ENCODE data around the gene WFS1.

The WFS1 gene

DNA sequence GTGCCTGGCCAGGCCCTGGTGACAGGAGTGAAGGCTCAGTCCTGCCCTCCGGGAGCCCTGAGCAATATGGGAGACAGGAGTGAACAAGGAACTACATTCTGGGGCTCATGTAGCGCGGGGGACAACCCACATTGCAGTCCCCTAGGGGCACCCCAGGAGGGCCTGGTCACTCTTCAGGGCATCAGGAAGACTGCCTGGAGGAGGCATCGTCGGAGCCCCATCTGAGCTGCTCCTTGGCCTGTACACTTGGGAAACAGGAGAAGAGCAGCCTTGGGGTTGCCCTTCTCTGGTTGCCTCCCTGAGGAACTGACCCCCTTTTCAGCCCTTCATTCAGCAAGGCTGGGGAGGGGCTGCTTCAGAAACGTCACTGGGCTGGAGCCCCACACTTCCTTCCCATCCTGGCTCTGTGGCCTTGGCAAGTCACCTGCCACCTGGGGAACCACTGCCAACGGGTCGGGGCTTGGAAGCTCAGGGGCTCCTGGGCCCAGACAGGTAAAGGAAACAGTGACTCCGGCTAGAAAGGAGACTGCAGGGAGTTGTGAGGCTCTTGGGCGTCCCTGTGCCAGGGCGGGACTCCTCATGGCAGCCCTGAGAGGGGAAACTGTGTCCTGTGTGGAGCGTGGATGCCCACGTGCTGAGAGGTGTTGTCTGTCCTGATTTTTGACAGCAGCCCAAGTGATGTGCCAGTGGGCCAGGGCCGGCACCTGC is 10.1 kb downstream of the WFS1 start:
- DNase-seq (ENCODE audit: low read depth): no peak

GRCh38 chr4:6280365-6280996 is 10.8 kb downstream of the WFS1 start:
- DNase-seq (ENCODE audit: low read depth): no peak

- no peak for DNase-seq (ENCODE audit: low read depth)
Measured at GRCh38 chr4:6281436-6282313, 12.0 kb downstream of the WFS1 start.

DNA sequence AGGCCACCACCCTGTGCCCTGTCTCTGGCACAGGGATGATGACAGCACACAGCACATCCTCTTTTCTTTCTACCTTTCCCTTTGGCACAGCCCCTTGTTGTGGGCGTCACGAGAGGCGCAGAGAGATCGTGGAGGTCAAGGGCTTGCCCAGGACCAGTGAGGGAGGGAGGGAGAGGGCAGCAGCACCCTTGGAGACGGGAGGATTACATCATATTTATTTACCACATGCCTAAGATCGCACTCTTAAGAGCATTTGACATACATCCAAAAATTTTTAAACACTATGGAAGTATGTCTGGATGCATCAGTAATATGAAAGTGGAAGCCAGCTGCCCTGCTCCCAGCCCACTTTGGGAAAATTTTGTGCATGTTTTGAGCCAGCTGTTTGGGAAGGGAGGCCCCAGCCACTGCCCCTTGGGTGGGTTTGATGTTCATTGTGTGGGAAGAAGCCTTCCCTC is 12.7 kb downstream of the WFS1 start:
- peak; percentile 62 for DNase-seq (ENCODE audit: low read depth)

DNA sequence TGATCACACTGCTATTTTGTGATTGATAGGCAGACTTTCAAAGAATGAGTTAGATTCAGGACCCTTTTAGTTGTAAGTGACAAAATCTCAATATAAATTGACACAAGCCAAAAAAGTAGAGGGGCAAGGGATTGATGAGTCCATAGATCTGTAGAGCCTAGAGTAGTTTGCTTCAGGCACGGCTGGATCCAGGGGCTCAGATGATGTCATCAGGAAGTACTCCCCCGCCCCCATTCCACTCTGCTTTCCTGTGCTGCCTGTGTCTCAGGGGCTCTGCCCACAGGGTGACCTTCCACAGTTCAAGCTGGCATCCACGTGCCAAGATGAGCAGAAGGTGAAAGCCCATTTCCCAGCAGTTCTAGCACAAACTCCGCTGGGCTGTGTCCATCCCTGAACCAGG is 13.6 kb downstream of the WFS1 start:
- DNase-seq (ENCODE audit: low read depth): no peak

- no peak for DNase-seq (ENCODE audit: low read depth)
Measured at GRCh38 chr4:6287017-6287788, 17.6 kb downstream of the WFS1 start.

DNA sequence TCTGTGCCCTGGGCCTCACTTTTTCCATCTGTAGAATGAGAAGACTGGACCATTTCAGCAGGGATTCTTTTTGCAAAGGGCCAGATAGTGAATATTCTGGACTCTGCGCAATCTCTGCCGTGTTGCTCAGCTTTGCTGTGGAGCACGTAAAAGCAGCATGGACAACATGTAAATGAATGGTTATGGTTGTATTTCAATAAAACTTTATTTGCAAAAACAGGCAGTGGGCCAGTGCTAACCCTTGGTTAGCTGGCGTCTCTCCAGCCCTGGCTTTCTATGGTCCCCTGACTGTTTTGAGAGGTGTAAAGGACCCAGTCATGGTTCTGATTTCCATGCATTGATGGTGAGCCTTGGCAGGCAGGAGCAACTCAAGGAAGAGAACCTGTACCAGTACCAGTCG is 18.7 kb downstream of the WFS1 start:
- no peak for DNase-seq (ENCODE audit: low read depth)

DNA sequence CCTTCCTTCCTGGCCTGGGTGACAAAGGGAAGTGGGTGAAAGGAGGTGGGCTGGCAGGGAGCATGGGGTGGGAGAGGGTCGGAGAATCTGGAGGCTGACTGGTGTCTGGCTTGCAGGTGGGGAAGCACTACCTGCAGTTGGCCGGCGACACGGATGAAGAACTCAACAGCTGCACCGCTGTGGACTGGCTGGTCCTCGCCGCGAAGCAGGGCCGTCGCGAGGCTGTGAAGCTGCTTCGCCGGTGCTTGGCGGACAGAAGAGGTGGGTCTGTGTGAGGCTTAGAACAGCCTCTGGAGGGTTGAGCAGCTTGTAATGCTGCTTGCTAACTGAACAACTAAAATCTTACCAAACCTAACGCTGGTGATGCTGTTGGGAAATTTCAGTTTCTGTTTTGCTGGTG is 19.2 kb downstream of the WFS1 start:
- no peak for DNase-seq (ENCODE audit: low read depth)

- DNase-seq (ENCODE audit: low read depth): no peak
Measured at GRCh38 chr4:6290256-6290655, 20.6 kb downstream of the WFS1 start.

DNA sequence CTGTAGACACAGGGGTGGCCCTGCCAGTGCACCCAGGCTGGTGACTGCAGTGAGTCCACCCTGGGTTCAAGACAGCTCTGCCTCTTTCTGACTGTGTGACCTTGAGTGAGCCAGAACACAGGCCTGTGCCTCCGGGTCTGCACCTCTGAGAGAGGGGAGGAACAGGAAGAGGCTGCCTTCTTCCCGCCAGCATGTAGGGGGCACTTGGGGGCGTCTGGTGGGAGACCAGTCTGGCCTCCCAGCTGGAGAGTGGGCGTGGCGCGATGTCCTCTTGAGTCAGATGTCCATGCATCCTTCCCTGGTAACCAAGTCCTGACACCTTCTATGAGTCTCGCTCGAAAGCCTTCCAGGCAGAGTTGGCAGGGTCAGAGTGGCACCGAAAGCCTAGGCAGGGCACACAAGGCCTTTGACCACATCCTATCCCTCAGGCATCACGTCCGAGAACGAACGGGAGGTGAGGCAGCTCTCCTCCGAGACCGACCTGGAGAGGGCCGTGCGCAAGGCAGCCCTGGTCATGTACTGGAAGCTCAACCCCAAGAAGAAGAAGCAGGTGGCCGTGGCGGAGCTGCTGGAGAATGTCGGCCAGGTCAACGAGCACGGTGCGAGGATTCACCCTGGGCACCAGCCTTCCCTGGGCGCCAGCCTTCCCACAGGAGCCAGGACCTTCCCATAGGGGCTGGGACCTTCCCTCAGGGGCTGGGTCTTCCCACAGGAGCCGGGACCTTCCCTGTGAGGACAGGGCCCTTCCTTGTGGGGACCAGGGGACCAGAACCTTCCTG is 21.3 kb downstream of the WFS1 start:
- DNase-seq (ENCODE audit: low read depth): no peak

DNA sequence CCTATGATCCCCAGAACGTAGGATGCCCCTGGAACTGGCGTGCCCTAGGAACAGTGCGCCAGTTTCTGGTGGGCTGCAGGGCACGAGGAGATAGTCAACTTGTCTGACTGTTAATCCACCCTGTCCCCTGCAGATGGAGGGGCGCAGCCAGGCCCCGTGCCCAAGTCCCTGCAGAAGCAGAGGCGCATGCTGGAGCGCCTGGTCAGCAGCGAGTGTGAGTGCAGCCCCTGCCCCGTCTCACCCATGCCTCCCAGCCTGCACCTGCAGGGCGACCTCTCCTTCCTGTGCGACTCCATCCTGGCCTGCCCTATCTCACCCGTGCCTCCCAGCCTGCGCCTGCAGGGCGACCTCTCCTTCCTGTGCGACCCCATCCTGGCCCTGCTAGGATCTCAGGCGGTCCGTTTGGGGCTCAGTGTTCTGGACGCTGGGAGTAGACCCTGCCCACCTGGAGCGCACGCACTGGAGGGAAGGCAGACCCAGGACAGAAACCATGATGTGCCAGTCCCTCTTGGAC is 22.2 kb downstream of the WFS1 start:
- DNase-seq (ENCODE audit: low read depth): no peak

DNA sequence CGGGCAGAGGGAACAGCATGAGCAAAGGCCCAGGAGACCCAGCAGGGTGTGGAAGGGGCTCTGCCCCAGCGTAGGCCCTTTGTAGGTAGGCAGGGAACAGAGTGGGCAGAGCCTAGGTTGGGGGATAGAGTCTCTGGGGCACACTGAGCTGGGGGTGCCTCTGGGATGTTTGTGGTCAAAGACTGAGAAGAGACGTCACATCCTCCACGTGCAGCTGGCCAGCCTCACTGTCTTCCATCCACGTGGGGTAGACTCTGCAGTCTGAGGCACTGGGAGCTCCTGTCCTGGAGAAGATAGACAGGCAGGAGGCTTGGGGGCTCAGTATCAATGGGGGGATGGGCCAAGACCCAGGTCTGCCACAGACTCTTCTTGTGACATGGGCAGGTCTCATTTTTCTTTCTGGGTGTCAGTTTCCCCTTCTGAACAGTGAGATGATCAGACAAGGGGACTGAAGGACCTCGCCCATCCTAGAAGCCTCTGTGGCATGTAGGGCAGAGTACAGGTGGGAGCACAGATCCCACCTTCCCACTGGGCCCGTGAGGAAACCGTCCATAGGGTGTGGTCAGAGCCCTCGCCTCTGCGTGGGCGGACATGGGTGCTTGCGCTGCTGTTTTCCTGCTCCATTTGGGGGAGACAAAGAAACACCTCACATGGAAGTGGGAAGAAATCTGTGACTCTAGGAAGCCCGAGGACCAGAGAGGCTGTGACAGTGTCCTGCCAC is 22.9 kb downstream of the WFS1 start:
- no peak for DNase-seq (ENCODE audit: low read depth)

GRCh38 chr4:6293097-6293445 is 23.4 kb downstream of the WFS1 start:
- no peak for DNase-seq (ENCODE audit: low read depth)

DNA sequence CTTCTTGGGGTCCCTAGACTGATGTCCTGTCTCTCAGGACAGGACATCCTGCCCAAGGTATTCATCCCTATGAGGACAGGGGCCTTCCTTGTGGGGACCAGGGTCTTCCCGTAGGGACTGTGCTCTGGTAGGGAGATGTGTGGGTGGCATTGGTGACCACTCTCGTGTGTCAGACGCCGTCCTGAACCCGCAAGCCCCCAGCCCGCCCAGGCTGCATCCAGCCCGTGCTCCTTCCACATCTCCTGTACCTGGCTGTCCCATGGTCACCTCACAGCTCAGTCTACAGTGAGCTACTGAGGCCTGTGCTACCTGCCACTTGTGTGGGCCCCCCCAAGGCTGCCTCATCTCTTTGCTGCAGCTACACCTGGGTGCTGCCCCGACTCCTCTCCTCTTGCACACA is 24.0 kb downstream of the WFS1 start:
- DNase-seq (ENCODE audit: low read depth): no peak

- no peak for DNase-seq (ENCODE audit: low read depth)
Measured at GRCh38 chr4:6294705-6295421, 25.2 kb downstream of the WFS1 start.

GRCh38 chr4:6295495-6295894 is 25.8 kb downstream of the WFS1 start:
- no peak for DNase-seq (ENCODE audit: low read depth)

DNA sequence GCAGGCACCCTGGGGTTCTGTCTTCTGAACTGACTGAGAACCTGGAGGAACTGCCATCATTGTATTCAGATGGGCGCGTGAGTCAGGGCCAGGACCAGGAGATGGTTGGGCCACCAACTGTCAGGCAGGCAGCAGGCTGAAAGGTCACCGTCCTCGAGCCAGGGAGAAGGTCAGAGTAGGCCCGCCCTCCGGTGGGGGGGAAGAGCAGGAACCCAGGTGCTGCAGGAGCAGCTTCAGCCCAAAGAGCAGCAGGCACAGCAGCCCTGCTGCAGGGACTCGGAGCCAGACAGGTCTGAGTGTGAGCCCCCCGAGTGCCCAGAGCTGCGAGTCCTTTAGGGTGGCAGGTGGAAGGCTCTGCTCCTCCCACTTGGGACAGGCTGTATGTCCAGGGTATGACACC is 26.4 kb downstream of the WFS1 start:
- DNase-seq (ENCODE audit: low read depth): no peak

- no peak for DNase-seq (ENCODE audit: low read depth)
Measured at GRCh38 chr4:6297266-6297815, 27.7 kb downstream of the WFS1 start.

DNA sequence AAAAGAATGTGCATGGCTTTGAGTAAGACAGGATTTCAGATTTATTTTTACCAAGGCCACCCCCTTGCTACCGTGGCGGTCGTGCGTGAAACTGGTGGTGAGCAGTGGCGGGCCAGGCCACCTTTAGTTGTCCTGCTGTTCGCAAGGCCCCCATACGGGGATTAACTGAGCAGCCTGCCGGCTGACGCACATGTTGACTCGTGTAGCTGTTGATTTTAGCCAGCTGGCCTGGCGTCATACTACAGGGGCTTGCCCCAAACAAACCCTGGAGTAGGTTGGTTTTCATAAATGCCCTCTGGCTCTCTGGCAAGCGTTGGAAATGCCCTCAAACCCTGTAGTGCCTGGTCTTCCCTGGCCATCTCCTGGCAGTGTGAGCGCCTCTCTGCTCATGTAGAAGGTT is 28.4 kb downstream of the WFS1 start:
- no peak for DNase-seq (ENCODE audit: low read depth)

DNA sequence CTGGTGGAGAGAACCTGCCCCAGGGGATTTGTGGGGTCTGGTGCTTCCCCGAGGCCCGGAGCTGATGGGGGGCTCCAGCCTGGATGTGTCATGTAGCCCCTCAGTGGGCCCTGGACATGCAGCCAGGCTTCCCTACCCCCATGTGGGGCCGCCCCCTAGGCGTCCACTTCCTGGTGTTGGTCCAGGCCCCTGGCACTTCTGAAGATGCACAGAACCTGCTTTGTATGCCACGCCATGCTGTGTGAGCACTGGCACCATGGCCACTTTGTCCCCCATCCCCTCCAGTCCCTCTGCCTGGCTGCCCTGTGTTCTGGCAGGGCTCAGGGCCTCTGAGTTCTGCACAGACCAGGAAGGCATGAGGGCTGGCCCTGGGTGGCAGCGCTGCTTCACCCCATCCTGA is 29.2 kb downstream of the WFS1 start:
- DNase-seq (ENCODE audit: low read depth): no peak
